ENCODE measurements around the gene TCFL5.

TCFL5 gene

GRCh38 chr20:62812181-62812906 lies 49.3 kb downstream of the TCFL5 start:
- H3K36me3 ChIP-seq (ENCODE audit: insufficient read depth, low read length) = peaks cover 28% of the 10 kb centered on the region; the same call in 1 of the 2 replicates
- H2AFZ ChIP-seq (ENCODE audit: low read length) = no peak overlapping the region
- H3K27me3 ChIP-seq (ENCODE audit: insufficient read depth, low read length, poor library complexity, severe bottlenecking) = no peaks in the 10 kb centered on the region
- TF ChIP-seq EZH2phosphoT487 (IDR thresholded peaks at IDR 0.05; ENCODE audit: borderline replicate concordance) (no peak), CTCF (conservative IDR thresholded peaks at IDR 0.05; ENCODE audit: low read length) (no peak)
- peaks cover 18% of the 10 kb centered on the region for H4K20me1 ChIP-seq (ENCODE audit: insufficient read depth, low read length, poor library complexity, severe bottlenecking)
- H3K9me3 ChIP-seq (ENCODE audit: insufficient read depth, low read depth, low read length) = no peaks in the 10 kb centered on the region
- no peaks in the 10 kb centered on the region for H3K9me2 ChIP-seq (replicated peaks; ENCODE audit: low read depth, low read length)
- H3K4me2 ChIP-seq (ENCODE audit: low read depth, low read length, poor library complexity, severe bottlenecking) = no peak overlapping the region
- H3K4me3 ChIP-seq (ENCODE audit: low read length, poor library complexity, severe bottlenecking) = no peak overlapping the region
- peaks cover 8% of the 10 kb centered on the region for H3K4me1 ChIP-seq (ENCODE audit: insufficient read depth, low read length, poor library complexity, severe bottlenecking)
- H3K9ac ChIP-seq (ENCODE audit: low read depth, low read length, poor library complexity, severe bottlenecking) = no peak overlapping the region
- H3F3A ChIP-seq (ENCODE audit: low read depth) = no peaks in the 10 kb centered on the region
- peaks cover 16% of the 10 kb centered on the region for H3K79me2 ChIP-seq (ENCODE audit: insufficient read depth, low read length)

- Histone ChIP-seq H3K9me3 (ENCODE audit: insufficient read depth, low read depth, low read length) (no peaks in the 10 kb centered on the region), H2AFZ (ENCODE audit: low read length) (no peak overlapping the region), H3K9ac (ENCODE audit: low read depth, low read length, poor library complexity, severe bottlenecking) (no peak overlapping the region), H3K27me3 (ENCODE audit: insufficient read depth, low read length, poor library complexity, severe bottlenecking) (no peaks in the 10 kb centered on the region), H3K36me3 (ENCODE audit: insufficient read depth, low read length) (peaks cover 28% of the 10 kb centered on the region; the same call in 1 of the 2 replicates), H3K4me3 (ENCODE audit: low read length, poor library complexity, severe bottlenecking) (no peak overlapping the region), H3K4me1 (ENCODE audit: insufficient read depth, low read length, poor library complexity, severe bottlenecking) (peaks cover 15% of the 10 kb centered on the region), H3K4me2 (ENCODE audit: low read depth, low read length, poor library complexity, severe bottlenecking) (no peak overlapping the region), H3K79me2 (ENCODE audit: insufficient read depth, low read length) (peaks cover 23% of the 10 kb centered on the region), H3F3A (ENCODE audit: low read depth) (no peaks in the 10 kb centered on the region), H4K20me1 (ENCODE audit: insufficient read depth, low read length, poor library complexity, severe bottlenecking) (peaks cover 25% of the 10 kb centered on the region), H3K9me2 (replicated peaks; ENCODE audit: low read depth, low read length) (no peaks in the 10 kb centered on the region)
- TF ChIP-seq CTCF (conservative IDR thresholded peaks at IDR 0.05; ENCODE audit: low read length) (no peak), EZH2phosphoT487 (IDR thresholded peaks at IDR 0.05; ENCODE audit: borderline replicate concordance) (no peak)
These were observed 49.9 kb downstream of the TCFL5 start for GRCh38 chr20:62811720-62812119.

GRCh38 chr20:62811320-62811719 lies 50.3 kb downstream of the TCFL5 start:
- Histone ChIP-seq H2AFZ (ENCODE audit: low read length) (no peak overlapping the region), H4K20me1 (ENCODE audit: insufficient read depth, low read length, poor library complexity, severe bottlenecking) (peaks cover 29% of the 10 kb centered on the region)
- TF ChIP-seq EZH2phosphoT487 (IDR thresholded peaks at IDR 0.05; ENCODE audit: borderline replicate concordance) (no peak), CTCF (conservative IDR thresholded peaks at IDR 0.05; ENCODE audit: low read length) (no peak)

More at GRCh38 chr20:62811320-62811719, 50.3 kb downstream of the TCFL5 start:
- H3K9me3 ChIP-seq (ENCODE audit: insufficient read depth, low read depth, low read length) = no peaks in the 10 kb centered on the region
- peaks cover 27% of the 10 kb centered on the region for H3K79me2 ChIP-seq (ENCODE audit: insufficient read depth, low read length)
- peaks cover 28% of the 10 kb centered on the region; the same call in 1 of the 2 replicates for H3K36me3 ChIP-seq (ENCODE audit: insufficient read depth, low read length)
- no peak overlapping the region for H3K4me2 ChIP-seq (ENCODE audit: low read depth, low read length, poor library complexity, severe bottlenecking)
- H3K9ac ChIP-seq (ENCODE audit: low read depth, low read length, poor library complexity, severe bottlenecking) = no peak overlapping the region
- no peak overlapping the region for H3K4me3 ChIP-seq (ENCODE audit: low read length, poor library complexity, severe bottlenecking)
- H3F3A ChIP-seq (ENCODE audit: low read depth) = no peaks in the 10 kb centered on the region
- no peaks in the 10 kb centered on the region for H3K9me2 ChIP-seq (replicated peaks; ENCODE audit: low read depth, low read length)
- H3K4me1 ChIP-seq (ENCODE audit: insufficient read depth, low read length, poor library complexity, severe bottlenecking) = peaks cover 19% of the 10 kb centered on the region
- H3K27me3 ChIP-seq (ENCODE audit: insufficient read depth, low read length, poor library complexity, severe bottlenecking) = no peaks in the 10 kb centered on the region
